Transverse colon (tissue), 4 donors: Measurements from ENCODE around the gene TOMM6. TPM values are rescaled to one million over a fixed set of nuclear protein-coding genes. Genes with fewer than 3 reads are reported as not detected.

Experiments used
- DNase-seq: peaks from one replicate; pipeline ENCODE4 v3.0.0-alpha.2; 2019
- H3K27ac ChIP-seq, 4 donors: fragments of 200-600 bp; sonication (generic); 2 replicates each; pipeline ENCODE4 v1.5.1; 2016 to 2018; ENCODE audit warnings: inconsistent platforms in 4 of 4
- H3K27me3 ChIP-seq: fragments of 200-600 bp; sonication (generic); 2 replicates; pipeline ENCODE4 v1.5.1; 2017; ENCODE audit warnings: inconsistent platforms
- H3K36me3 ChIP-seq, 4 donors: fragments of 200-600 bp; sonication (generic); 2 replicates each; pipeline ENCODE4 v1.5.1; 2017 to 2019; ENCODE audit warnings: inconsistent platforms in 4 of 4
- H3K4me1 ChIP-seq, 4 donors: fragments of 200-600 bp; sonication (generic); 2 replicates each; pipeline ENCODE4 v1.5.1; 2017 to 2020; ENCODE audit warnings: inconsistent platforms in 4 of 4
- H3K4me3 ChIP-seq, 4 donors: fragments of 200-600 bp; sonication (generic); 1 replicate in 1 of 4; 2 replicates in 3 of 4; pipeline versions ENCODE4 v1.5.1 to v1.6.1; 2017 to 2019; ENCODE audit warnings: inconsistent platforms in 4 of 4
- H3K9me3 ChIP-seq, 2 donors: fragments of 200-600 bp; sonication (generic); 2 replicates each; pipeline ENCODE4 v1.5.1; 2017 to 2019; ENCODE audit warnings: inconsistent platforms in 2 of 2
- CTCF ChIP-seq, 5 experiments: fragments of 200-600 bp in 3 of 5; fragments of 450-650 bp in 2 of 5; sonication (generic) in 3 of 5; IDR thresholded peaks; 1 replicate in 2 of 5; 2 replicates in 3 of 5; pipeline ENCODE4 v1.5.1; 2016 to 2017; ENCODE audit warnings: antibody characterized with exemption in 5 of 5, inconsistent platforms in 3 of 5, mild to moderate bottlenecking in 2 of 5, moderate library complexity in 1 of 5
- EP300 ChIP-seq: sonication (generic); formaldehyde crosslinking; IDR thresholded peaks from one replicate; pipeline ENCODE4 v1.6.1; 2017; ENCODE audit warnings: antibody characterized with exemption, low read depth
- POLR2A ChIP-seq: fragments of 450-650 bp; IDR thresholded peaks from one replicate; pipeline ENCODE4 v1.6.1; 2016; ENCODE audit warnings: antibody characterized with exemption, mild to moderate bottlenecking, moderate library complexity
- POLR2AphosphoS5 ChIP-seq, 3 donors: sonication (generic); formaldehyde crosslinking; IDR thresholded peaks; one replicate each; pipeline ENCODE4 v1.6.1; 2016; ENCODE audit warnings: antibody characterized with exemption in 3 of 3
- WGBS, 2 donors: methylation state at CpG; one replicate each; pipeline ENCODE4 v1.1.5; 2018; ENCODE audit warnings: low coverage in 1 of 2; 5-methylcytosine and 5-hydroxymethylcytosine counted together
- in situ Hi-C, 4 donors: fragments of 200-750 bp; cut with MboI; loops; one replicate each; pipeline versions ENCODE4 v1.15.0 to v1.15.1; 2017; ENCODE audit warnings: low sequenced_read_pairs in 3 of 4, low pct_ligation_motif_present in 1 of 4, low pct_unique_long_range_greater_than_20kb in 1 of 4
- intact Hi-C: fragments of 100-400 bp; cut with DNase I; formaldehyde crosslinking; loops from one replicate; pipeline ENCODE4 v1.15.1; 2023; ENCODE audit warnings: low total_unique reads
- total RNA-seq, 4 donors: library from RNA; depleted of rRNA; stranded (reverse); fragments of >200 nt; gene quantifications; one replicate each; pipeline ENCODE4 v1.1.0, GENCODE V29; 2016

TOMM6 gene
- total RNA-seq, 4 donors from 2014 or later: 24.1 to 93.1 (median 85.6) TPM

GRCh38 chr6:41821266-41821665 lies 33.8 kb downstream of the TOMM6 start:
- WGBS, 2 donors: 88 to 91% methylated on average over 1 to 4 of the region's 4 CpGs
- no peaks in the 10 kb centered on the region for H3K9me3 ChIP-seq
- no peaks in the 10 kb centered on the region for H3K27me3 ChIP-seq
- no peak overlapping the region for H3K4me3 ChIP-seq
- DNase-seq: no peak
- intact Hi-C loops (no loop called here), in situ Hi-C loops (no loop called here)
- no peak for TF ChIP-seq POLR2A
- no peak for TF ChIP-seq CTCF (IDR thresholded peaks at IDR 0.05)
- TF ChIP-seq EP300: no peak
- no peak for TF ChIP-seq POLR2AphosphoS5 (IDR thresholded peaks at IDR 0.05)
- H3K27ac ChIP-seq: no peak overlapping the region
- no peaks in the 10 kb centered on the region for H3K36me3 ChIP-seq
- peaks cover 0 to 5% (median 2%) of the 10 kb centered on the region in 4 donors for H3K4me1 ChIP-seq

GRCh38 chr6:41822021-41822420 lies 34.5 kb downstream of the TOMM6 start:
- DNase-seq: no peak

GRCh38 chr6:41823178-41823577 lies 35.7 kb downstream of the TOMM6 start:
- TF ChIP-seq POLR2AphosphoS5 (IDR thresholded peaks at IDR 0.05) (no peak), CTCF (IDR thresholded peaks at IDR 0.05) (no peak), POLR2A (no peak), EP300 (no peak)
- H3K27ac ChIP-seq: no peak overlapping the region
- H3K27me3 ChIP-seq: no peaks in the 10 kb centered on the region
- no peaks in the 10 kb centered on the region for H3K9me3 ChIP-seq
- intact Hi-C loops: no loop called here
- in situ Hi-C loops: no loop called here
- no peak for DNase-seq
- no peak overlapping the region for H3K4me3 ChIP-seq
- H3K36me3 ChIP-seq: no peaks in the 10 kb centered on the region
- WGBS, 2 donors: 100% methylated on average over 1 of the region's 1 CpG
- peaks cover 0 to 5% (median 2%) of the 10 kb centered on the region in 4 donors for H3K4me1 ChIP-seq

More at GRCh38 chr6:41822021-41822420, 34.5 kb downstream of the TOMM6 start:
- Histone ChIP-seq H3K4me1 (peaks cover 0 to 5% (median 2%) of the 10 kb centered on the region in 4 donors), H3K27me3 (no peaks in the 10 kb centered on the region), H3K9me3 (no peaks in the 10 kb centered on the region), H3K27ac (no peak overlapping the region), H3K36me3 (no peaks in the 10 kb centered on the region), H3K4me3 (no peak overlapping the region)
- TF ChIP-seq CTCF (IDR thresholded peaks at IDR 0.05): no peak
- no peak for TF ChIP-seq POLR2AphosphoS5 (IDR thresholded peaks at IDR 0.05)
- no peak for TF ChIP-seq POLR2A
- TF ChIP-seq EP300: no peak
- WGBS, 2 donors: 86 to 93% methylated on average over 1 of the region's 1 CpG
- in situ Hi-C loops: no loop called here
- intact Hi-C loops: no loop called here

GRCh38 chr6:41824571-41825569 lies 37.4 kb downstream of the TOMM6 start:
- WGBS, 2 donors: 77 to 84% methylated on average over 10 to 13 of the region's 13 CpGs
- TF ChIP-seq POLR2AphosphoS5 (IDR thresholded peaks at IDR 0.05) (no peak), CTCF (IDR thresholded peaks at IDR 0.05) (no peak), POLR2A (no peak), EP300 (no peak)
- H3K27me3 ChIP-seq: no peaks in the 10 kb centered on the region
- no peak overlapping the region for H3K4me3 ChIP-seq
- DNase-seq: no peak
- no peaks in the 10 kb centered on the region for H3K9me3 ChIP-seq
- no peak overlapping the region for H3K27ac ChIP-seq
- in situ Hi-C loops: loop anchor here in 1 of 4 donors (25.0 kb wide), 1 partner anchor 212 kb away; no protein-coding TSS in a partner anchor
- intact Hi-C loops: no loop called here
- H3K4me1 ChIP-seq: peaks cover 0 to 5% (median 2%) of the 10 kb centered on the region in 4 donors
- no peaks in the 10 kb centered on the region for H3K36me3 ChIP-seq
